Tibial nerve (tissue), 3 donors: ENCODE results near the gene LLGL2.

Experiments used
- POLR2A ChIP-seq, 2 donors: fragments of 450-650 bp; IDR thresholded peaks; one replicate each; pipeline ENCODE4 v1.6.1; 2017; ENCODE audit warnings: antibody characterized with exemption in 2 of 2, mild to moderate bottlenecking in 2 of 2, moderate library complexity in 2 of 2
- TF ChIP-seq, protein P1 (sequence below), 5 experiments: fragments of 200-600 bp in 3 of 5; fragments of 450-650 bp in 2 of 5; sonication (generic) in 3 of 5; IDR thresholded peaks; one replicate each; pipeline ENCODE4 v1.5.1; 2016 to 2019; ENCODE audit warnings: antibody characterized with exemption in 5 of 5, mild to moderate bottlenecking in 3 of 5, moderate library complexity in 2 of 5

DNA sequence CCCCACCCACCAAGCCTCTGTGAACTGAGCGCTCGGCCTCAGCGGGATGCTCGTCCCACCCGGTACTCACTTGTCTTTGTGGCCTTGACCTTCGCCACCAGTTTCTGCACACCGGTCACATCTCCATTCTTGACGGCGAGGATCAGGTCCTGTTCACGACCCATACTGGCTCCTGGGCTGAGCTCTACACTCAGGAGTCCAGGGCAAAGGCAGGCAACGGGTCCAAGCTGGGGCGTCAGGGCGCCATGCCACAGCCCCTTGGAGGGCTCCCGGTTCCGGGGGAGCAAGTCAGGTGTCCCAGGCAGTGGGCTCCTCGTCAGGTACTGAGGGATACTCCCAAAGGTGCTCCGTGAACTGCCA is 11.9 kb upstream of the LLGL2 start:
- TF ChIP-seq POLR2A (IDR thresholded peaks at IDR 0.05): no peak
- TF ChIP-seq, protein P1, sequence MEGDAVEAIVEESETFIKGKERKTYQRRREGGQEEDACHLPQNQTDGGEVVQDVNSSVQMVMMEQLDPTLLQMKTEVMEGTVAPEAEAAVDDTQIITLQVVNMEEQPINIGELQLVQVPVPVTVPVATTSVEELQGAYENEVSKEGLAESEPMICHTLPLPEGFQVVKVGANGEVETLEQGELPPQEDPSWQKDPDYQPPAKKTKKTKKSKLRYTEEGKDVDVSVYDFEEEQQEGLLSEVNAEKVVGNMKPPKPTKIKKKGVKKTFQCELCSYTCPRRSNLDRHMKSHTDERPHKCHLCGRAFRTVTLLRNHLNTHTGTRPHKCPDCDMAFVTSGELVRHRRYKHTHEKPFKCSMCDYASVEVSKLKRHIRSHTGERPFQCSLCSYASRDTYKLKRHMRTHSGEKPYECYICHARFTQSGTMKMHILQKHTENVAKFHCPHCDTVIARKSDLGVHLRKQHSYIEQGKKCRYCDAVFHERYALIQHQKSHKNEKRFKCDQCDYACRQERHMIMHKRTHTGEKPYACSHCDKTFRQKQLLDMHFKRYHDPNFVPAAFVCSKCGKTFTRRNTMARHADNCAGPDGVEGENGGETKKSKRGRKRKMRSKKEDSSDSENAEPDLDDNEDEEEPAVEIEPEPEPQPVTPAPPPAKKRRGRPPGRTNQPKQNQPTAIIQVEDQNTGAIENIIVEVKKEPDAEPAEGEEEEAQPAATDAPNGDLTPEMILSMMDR (IDR thresholded peaks at IDR 0.05): no peak
